Stimulated activated naive CD8-positive, alpha-beta T cell treated with anti-CD3 and anti-CD28 coated beads, Interleukin-15, amount 100 ng/mL, for 72 hours (primary cell): ENCODE measurements around the gene CDH15.

Experiments
- ATAC-seq: fragments of 150-1000 bp; cut with Tn5 transposase; 2 replicates; pipeline ENCODE4 v1.10.0; 2021; ENCODE audit warnings: mild to moderate bottlenecking, moderate library complexity
- DNase-seq, 2 donors: peaks; one replicate each; pipeline ENCODE4 v3.0.0; 2021 to 2022
- H3K27ac Mint-ChIP-seq, 2 donors: one replicate each; pipeline ENCODE4 v1.8.0; 2022; ENCODE audit warnings: mild to moderate bottlenecking in 2 of 2, mixed read lengths in 2 of 2, moderate library complexity in 2 of 2
- H3K27me3 Mint-ChIP-seq: one replicate; pipeline ENCODE4 v1.8.0; 2022; ENCODE audit warnings: mixed read lengths
- H3K4me1 Mint-ChIP-seq: one replicate; pipeline ENCODE4 v1.8.0; 2022; ENCODE audit warnings: mild to moderate bottlenecking, mixed read lengths
- H3K4me3 Mint-ChIP-seq, 2 donors: one replicate each; pipeline ENCODE4 v1.8.0; 2022; ENCODE audit warnings: mild to moderate bottlenecking in 2 of 2, mixed read lengths in 2 of 2, moderate library complexity in 1 of 2
- H3K9me3 Mint-ChIP-seq, 2 donors: one replicate each; pipeline ENCODE4 v1.8.0; 2022; ENCODE audit warnings: mixed read lengths in 2 of 2

CDH15 gene

GRCh38 chr16:89147085-89147817 is 24.3 kb upstream of the CDH15 start:
- Mint-ChIP-seq H3K9me3 (peaks cover 6 to 13% of the 10 kb centered on the region in 2 donors), H3K4me3 (no peak overlapping the region), H3K4me1 (no peaks in the 10 kb centered on the region), H3K27me3 (no peaks in the 10 kb centered on the region), H3K27ac (peak overlapping the region in 1 of 2 donors; percentile 88)
- no peak for DNase-seq
- ATAC-seq, result no peak

- ATAC-seq (no peak), DNase-seq (no peak)
- no peak overlapping the region for H3K27ac Mint-ChIP-seq
- H3K27me3 Mint-ChIP-seq, result no peaks in the 10 kb centered on the region
- H3K4me1 Mint-ChIP-seq, result no peaks in the 10 kb centered on the region
- peaks cover 6 to 13% of the 10 kb centered on the region in 2 donors for H3K9me3 Mint-ChIP-seq
- no peak overlapping the region for H3K4me3 Mint-ChIP-seq
Measured at GRCh38 chr16:89149386-89149785, 22.2 kb upstream of the CDH15 start.

GRCh38 chr16:89150090-89150835 is 21.3 kb upstream of the CDH15 start:
- Mint-ChIP-seq H3K9me3 (peaks cover 6 to 13% of the 10 kb centered on the region in 2 donors), H3K27ac (peak overlapping the region in 1 of 2 donors; percentile 61), H3K4me1 (no peaks in the 10 kb centered on the region), H3K4me3 (no peak overlapping the region), H3K27me3 (no peaks in the 10 kb centered on the region)
- ATAC-seq, result no peak
- no peak for DNase-seq

GRCh38 chr16:89150981-89151380 is 20.6 kb upstream of the CDH15 start:
- no peak for DNase-seq
- Mint-ChIP-seq H3K4me1 (no peaks in the 10 kb centered on the region), H3K27ac (no peak overlapping the region), H3K9me3 (peaks cover 6 to 13% of the 10 kb centered on the region in 2 donors), H3K4me3 (no peak overlapping the region), H3K27me3 (no peaks in the 10 kb centered on the region)
- no peak for ATAC-seq

GRCh38 chr16:89152831-89153700 is 18.5 kb upstream of the CDH15 start:
- Mint-ChIP-seq H3K27me3 (no peaks in the 10 kb centered on the region), H3K4me3 (no peak overlapping the region), H3K9me3 (peaks cover 6 to 13% of the 10 kb centered on the region in 2 donors), H3K4me1 (no peaks in the 10 kb centered on the region), H3K27ac (peak overlapping the region in 1 of 2 donors; percentile 68)
- ATAC-seq (peak; percentile 19), DNase-seq (no peak)

GRCh38 chr16:89153848-89154271 is 17.7 kb upstream of the CDH15 start:
- Mint-ChIP-seq H3K27ac (no peak overlapping the region), H3K4me1 (no peaks in the 10 kb centered on the region), H3K4me3 (no peak overlapping the region), H3K9me3 (peaks cover 5 to 9% of the 10 kb centered on the region in 2 donors), H3K27me3 (no peaks in the 10 kb centered on the region)
- ATAC-seq (peak; percentile 24), DNase-seq (no peak)

GRCh38 chr16:89154390-89155183 is 17.0 kb upstream of the CDH15 start:
- Mint-ChIP-seq H3K4me3 (no peak overlapping the region), H3K27ac (peak overlapping the region in 1 of 2 donors; percentile 82), H3K9me3 (peaks cover 0 to 2% of the 10 kb centered on the region in 2 donors), H3K4me1 (no peaks in the 10 kb centered on the region), H3K27me3 (no peaks in the 10 kb centered on the region)
- ATAC-seq, result no peak
- DNase-seq, result no peak

GRCh38 chr16:89155184-89155679 is 16.3 kb upstream of the CDH15 start:
- Mint-ChIP-seq H3K4me1 (no peaks in the 10 kb centered on the region), H3K27ac (peak overlapping the region in 1 of 2 donors; percentile 63), H3K4me3 (no peak overlapping the region), H3K9me3 (no peaks in the 10 kb centered on the region), H3K27me3 (no peaks in the 10 kb centered on the region)
- no peak for DNase-seq
- ATAC-seq, result no peak

GRCh38 chr16:89155851-89156739 is 15.5 kb upstream of the CDH15 start:
- H3K9me3 Mint-ChIP-seq, result no peaks in the 10 kb centered on the region
- peak; percentile 35 for ATAC-seq
- peak overlapping the region in 1 of 2 donors; percentile 42 for H3K27ac Mint-ChIP-seq
- H3K4me1 Mint-ChIP-seq, result no peaks in the 10 kb centered on the region
- no peaks in the 10 kb centered on the region for H3K27me3 Mint-ChIP-seq
- no peak for DNase-seq
- no peak overlapping the region for H3K4me3 Mint-ChIP-seq

- DNase-seq, result no peak
- Mint-ChIP-seq H3K4me3 (no peak overlapping the region), H3K9me3 (no peaks in the 10 kb centered on the region), H3K4me1 (no peaks in the 10 kb centered on the region), H3K27ac (peak overlapping the region; percentile 25 to 71), H3K27me3 (no peaks in the 10 kb centered on the region)
- ATAC-seq, result peak; percentile 10
Measured at GRCh38 chr16:89156740-89157645, 14.6 kb upstream of the CDH15 start.

GRCh38 chr16:89157778-89158177 is 13.8 kb upstream of the CDH15 start:
- Mint-ChIP-seq H3K4me3 (no peak overlapping the region), H3K4me1 (no peaks in the 10 kb centered on the region), H3K27me3 (no peaks in the 10 kb centered on the region), H3K9me3 (no peaks in the 10 kb centered on the region), H3K27ac (no peak overlapping the region)
- ATAC-seq (no peak), DNase-seq (no peak)

GRCh38 chr16:89159066-89159849 is 12.3 kb upstream of the CDH15 start:
- no peak overlapping the region for H3K4me3 Mint-ChIP-seq
- H3K4me1 Mint-ChIP-seq, result no peaks in the 10 kb centered on the region
- H3K9me3 Mint-ChIP-seq, result no peaks in the 10 kb centered on the region

More at GRCh38 chr16:89159066-89159849, 12.3 kb upstream of the CDH15 start:
- Mint-ChIP-seq H3K27ac (no peak overlapping the region), H3K27me3 (no peaks in the 10 kb centered on the region)
- ATAC-seq (no peak), DNase-seq (no peak)
